Ovary (tissue), 3 donors: ENCODE measurements around the gene RAP2B.

Experiments
- CTCF ChIP-seq, 3 donors: fragments of 450-650 bp in 2 of 3; fragments of 200-600 bp in 1 of 3; IDR thresholded peaks; one replicate each; pipeline versions ENCODE4 v1.5.1 to v1.8.0; 2016 to 2022; ENCODE audit warnings: antibody characterized with exemption in 3 of 3, mild to moderate bottlenecking in 1 of 3
- POLR2A ChIP-seq: fragments of 450-650 bp; IDR thresholded peaks from one replicate; pipeline ENCODE4 v1.6.1; 2017; ENCODE audit warnings: antibody characterized with exemption, mild to moderate bottlenecking, moderate library complexity
- donor health status: DM: no; HTN: no; CAD: no.

GRCh38 chr3:153165261-153165681, 3.2 kb downstream of the RAP2B start:
- TF ChIP-seq CTCF (IDR thresholded peaks at IDR 0.05), result no peak
- TF ChIP-seq POLR2A, result no peak
